Mucosa of stomach (tissue), 1 donor: ENCODE data around the gene PAX9.
"Not testable (repeated sequence)": the region's sequence is repeated elsewhere in the genome, so short reads cannot be mapped to it uniquely, and the experiment has no call there.

Experiments
- H3K27me3 ChIP-seq: one replicate; pipeline ENCODE4 v1.7.0; 2013; ENCODE audit warnings: mild to moderate bottlenecking, low read length; ENCODE audit not compliant: control insufficient read depth, insufficient read depth
- H3K36me3 ChIP-seq: one replicate; pipeline ENCODE4 v1.7.0; 2013; ENCODE audit warnings: low read length; ENCODE audit not compliant: control insufficient read depth, insufficient read depth
- H3K4me1 ChIP-seq: one replicate; pipeline ENCODE4 v1.7.0; 2013; ENCODE audit warnings: mild to moderate bottlenecking, low read length; ENCODE audit not compliant: control insufficient read depth, insufficient read depth
- H3K4me3 ChIP-seq: one replicate; pipeline ENCODE4 v1.7.0; 2013; ENCODE audit warnings: low read length
- H3K9ac ChIP-seq: one replicate; pipeline ENCODE4 v1.7.0; 2013; ENCODE audit warnings: mild to moderate bottlenecking, low read length, moderate library complexity
- H3K9me3 ChIP-seq: one replicate; pipeline ENCODE4 v1.7.0; 2013; ENCODE audit warnings: mild to moderate bottlenecking, low read length, moderate library complexity; ENCODE audit not compliant: control insufficient read depth
- donor health status: Pancreatic carcinoma.

PAX9 gene

GRCh38 chr14:36666416-36667206 is 5.0 kb downstream of the PAX9 start:
- Histone ChIP-seq H3K9ac (no peak overlapping the region), H3K9me3 (no peaks in the 10 kb centered on the region), H3K4me3 (no peak overlapping the region), H3K27me3 (peaks cover 65% of the 10 kb centered on the region), H3K36me3 (no peaks in the 10 kb centered on the region), H3K4me1 (peaks cover 26% of the 10 kb centered on the region)

- Histone ChIP-seq H3K27me3 (peaks cover 55% of the 10 kb centered on the region), H3K4me3 (no peak overlapping the region), H3K9ac (no peak overlapping the region), H3K36me3 (no peaks in the 10 kb centered on the region), H3K4me1 (peaks cover 15% of the 10 kb centered on the region), H3K9me3 (no peaks in the 10 kb centered on the region)
These were observed 6.0 kb downstream of the PAX9 start for GRCh38 chr14:36667679-36668078.

GRCh38 chr14:36671149-36671548 is 9.5 kb downstream of the PAX9 start:
- Histone ChIP-seq H3K27me3 (peaks cover 26% of the 10 kb centered on the region), H3K4me3 (no peak overlapping the region)

GRCh38 chr14:36672095-36672494 is 10.4 kb downstream of the PAX9 start:
- H3K36me3 ChIP-seq: no peaks in the 10 kb centered on the region
- peaks cover 22% of the 10 kb centered on the region for H3K27me3 ChIP-seq
- H3K9ac ChIP-seq: no peak overlapping the region
- no peak overlapping the region for H3K4me3 ChIP-seq
- no peaks in the 10 kb centered on the region for H3K4me1 ChIP-seq
- H3K9me3 ChIP-seq: no peaks in the 10 kb centered on the region

More at GRCh38 chr14:36671149-36671548, 9.5 kb downstream of the PAX9 start:
- Histone ChIP-seq H3K36me3 (no peaks in the 10 kb centered on the region), H3K9me3 (no peaks in the 10 kb centered on the region), H3K9ac (no peak overlapping the region), H3K4me1 (no peaks in the 10 kb centered on the region)

- Histone ChIP-seq H3K27me3 (peaks cover 14% of the 10 kb centered on the region), H3K4me1 (no peaks in the 10 kb centered on the region), H3K36me3 (no peaks in the 10 kb centered on the region), H3K9ac (no peak overlapping the region), H3K4me3 (no peak overlapping the region), H3K9me3 (no peaks in the 10 kb centered on the region)
These were observed 13.0 kb downstream of the PAX9 start for GRCh38 chr14:36674659-36675058.

GRCh38 chr14:36675581-36675980 is 13.9 kb downstream of the PAX9 start:
- Histone ChIP-seq H3K36me3 (no peaks in the 10 kb centered on the region), H3K4me3 (no peak overlapping the region), H3K9ac (no peak overlapping the region), H3K27me3 (peaks cover 14% of the 10 kb centered on the region), H3K9me3 (no peaks in the 10 kb centered on the region), H3K4me1 (no peaks in the 10 kb centered on the region)

- no peak overlapping the region for H3K4me3 ChIP-seq
- no peak overlapping the region for H3K9ac ChIP-seq
- H3K4me1 ChIP-seq: no peaks in the 10 kb centered on the region
- no peaks in the 10 kb centered on the region for H3K9me3 ChIP-seq
- H3K27me3 ChIP-seq: peaks cover 14% of the 10 kb centered on the region
- H3K36me3 ChIP-seq: no peaks in the 10 kb centered on the region
These were observed 14.6 kb downstream of the PAX9 start for GRCh38 chr14:36676236-36676635.

GRCh38 chr14:36682338-36682737 is 20.7 kb downstream of the PAX9 start:
- Histone ChIP-seq H3K4me3 (no peak overlapping the region), H3K27me3 (peaks cover under 1% of the 10 kb centered on the region)

GRCh38 chr14:36683083-36683724 is 21.5 kb downstream of the PAX9 start:
- no peaks in the 10 kb centered on the region for H3K9me3 ChIP-seq
- H3K4me3 ChIP-seq: no peak overlapping the region
- H3K9ac ChIP-seq: no peak overlapping the region
- H3K36me3 ChIP-seq: no peaks in the 10 kb centered on the region
- H3K27me3 ChIP-seq: no peaks in the 10 kb centered on the region
- H3K4me1 ChIP-seq: no peaks in the 10 kb centered on the region

More at GRCh38 chr14:36682338-36682737, 20.7 kb downstream of the PAX9 start:
- Histone ChIP-seq H3K9me3 (no peaks in the 10 kb centered on the region), H3K36me3 (no peaks in the 10 kb centered on the region), H3K9ac (no peak overlapping the region), H3K4me1 (no peaks in the 10 kb centered on the region)

GRCh38 chr14:36684946-36685345 is 23.3 kb downstream of the PAX9 start:
- H3K9me3 ChIP-seq: no peaks in the 10 kb centered on the region
- no peaks in the 10 kb centered on the region for H3K4me1 ChIP-seq
- no peaks in the 10 kb centered on the region for H3K27me3 ChIP-seq
- no peak overlapping the region for H3K9ac ChIP-seq
- no peaks in the 10 kb centered on the region for H3K36me3 ChIP-seq
- no peak overlapping the region for H3K4me3 ChIP-seq

- H3K36me3 ChIP-seq: no peaks in the 10 kb centered on the region
- H3K9ac ChIP-seq: no peak overlapping the region
- H3K4me3 ChIP-seq: no peak overlapping the region
- no peaks in the 10 kb centered on the region for H3K27me3 ChIP-seq
- H3K4me1 ChIP-seq: no peaks in the 10 kb centered on the region
- no peaks in the 10 kb centered on the region for H3K9me3 ChIP-seq
These were observed 28.8 kb downstream of the PAX9 start for GRCh38 chr14:36690311-36691040.

GRCh38 chr14:36699420-36699819 is 37.8 kb downstream of the PAX9 start:
- not testable (repeated sequence) for H3K9ac ChIP-seq, H3K4me1 ChIP-seq, H3K36me3 ChIP-seq, H3K9me3 ChIP-seq, H3K4me3 ChIP-seq, H3K27me3 ChIP-seq
